ENCODE measurements around the gene MBD5. TPM values are rescaled to one million over a fixed set of nuclear protein-coding genes. Genes with fewer than 3 reads are reported as not detected.

The MBD5 gene
- total and polyA plus RNA-seq, 2 donors (not counting 1 experiment from before 2014, with no cell fraction given) = 10.9 to 69.7 TPM

DNA sequence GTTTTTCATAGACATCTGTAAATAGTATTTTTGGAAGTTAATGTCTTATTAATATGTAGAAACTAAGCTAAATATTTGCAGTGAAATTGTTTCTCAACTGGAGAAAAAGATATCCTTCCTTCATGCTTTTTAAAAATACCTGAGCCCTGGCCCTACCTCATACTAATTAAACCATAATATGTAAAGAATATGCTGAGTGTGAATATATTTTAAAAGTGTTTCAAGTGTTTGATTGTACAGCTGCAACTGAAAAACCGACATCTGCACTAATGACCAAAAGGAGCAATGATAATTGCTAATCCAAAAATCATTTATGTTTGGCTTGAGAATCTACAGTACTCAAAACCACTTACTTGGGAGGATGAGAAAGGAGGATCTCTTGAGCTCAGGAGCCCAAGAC, 156.7 kb downstream of the MBD5 start:
- no peak overlapping the region for H3K9ac ChIP-seq (ENCODE audit: low read length)
- H4K20me1 ChIP-seq (ENCODE audit: control insufficient read depth, insufficient read depth, low read length, poor library complexity, severe bottlenecking) = no peaks in the 10 kb centered on the region
- intact Hi-C loops (cut with micrococcal nuclease) = no loop called here
- no peaks in the 10 kb centered on the region for H3K4me1 Mint-ChIP-seq
- H3K36me3 ChIP-seq (replicated peaks in 1 of 2; ENCODE audit: control extremely low read depth in 1 of 2, control insufficient read depth in 1 of 2, extremely low read depth in 1 of 2, insufficient read depth in 2 of 2, low read length in 1 of 2) = peaks cover 4 to 7% of the 10 kb centered on the region in 2 experiments
- H2AFZ ChIP-seq (ENCODE audit: insufficient read depth, low read depth, low read length, poor library complexity, severe bottlenecking) = no peak overlapping the region
- no CpG with 5 or more reads among the region's 1 CpG for WGBS (ENCODE audit: insufficient coverage)
- H3K4me3 Mint-ChIP-seq = no peak overlapping the region
- TF ChIP-seq CTCF (IDR thresholded peaks at IDR 0.05) (no peak), EZH2 (IDR thresholded peaks at IDR 0.05; ENCODE audit: borderline replicate concordance, insufficient read depth, low read depth, low read length, poor library complexity, severe bottlenecking) (no peak)
- DNase-seq (no peak), ATAC-seq (ENCODE audit: low read depth) (no peak)
- no peak overlapping the region for H3K27ac ChIP-seq (ENCODE audit: low read length in 2 of 2)
- no peaks in the 10 kb centered on the region for H3K9me3 Mint-ChIP-seq (ENCODE audit: insufficient read depth)
- H3K79me2 ChIP-seq (ENCODE audit: control insufficient read depth, insufficient read depth, low read length) = no peaks in the 10 kb centered on the region
- no peak overlapping the region for H3K4me3 ChIP-seq (ENCODE audit: control extremely low read depth in 1 of 5, extremely low read depth in 1 of 5, insufficient read depth in 1 of 5, low read depth in 2 of 5, low read length in 4 of 5)
- H3K4me1 ChIP-seq (ENCODE audit: control insufficient read depth in 2 of 2, insufficient read depth in 2 of 2, low read length in 2 of 2) = no peaks in the 10 kb centered on the region
- no peak overlapping the region for H3K27ac Mint-ChIP-seq
- no peak overlapping the region for H3K4me2 ChIP-seq (replicated peaks; ENCODE audit: low read depth, low read length, poor library complexity, severe bottlenecking)
- ChIA-PET CTCF (no interaction called here), POLR2A (no interaction called here)
- peaks cover 0 to 3% (median 0%) of the 10 kb centered on the region in 3 donors for H3K9me3 ChIP-seq (ENCODE audit: control extremely low read depth in 1 of 3, control insufficient read depth in 2 of 3, insufficient read depth in 1 of 3, low read length in 2 of 3)
- no peaks in the 10 kb centered on the region for H3K27me3 ChIP-seq (replicated peaks in 1 of 4; ENCODE audit: control extremely low read depth in 1 of 4, control insufficient read depth in 3 of 4, insufficient read depth in 4 of 4, low read length in 3 of 4)
- no peaks in the 10 kb centered on the region for H3K27me3 Mint-ChIP-seq

DNA sequence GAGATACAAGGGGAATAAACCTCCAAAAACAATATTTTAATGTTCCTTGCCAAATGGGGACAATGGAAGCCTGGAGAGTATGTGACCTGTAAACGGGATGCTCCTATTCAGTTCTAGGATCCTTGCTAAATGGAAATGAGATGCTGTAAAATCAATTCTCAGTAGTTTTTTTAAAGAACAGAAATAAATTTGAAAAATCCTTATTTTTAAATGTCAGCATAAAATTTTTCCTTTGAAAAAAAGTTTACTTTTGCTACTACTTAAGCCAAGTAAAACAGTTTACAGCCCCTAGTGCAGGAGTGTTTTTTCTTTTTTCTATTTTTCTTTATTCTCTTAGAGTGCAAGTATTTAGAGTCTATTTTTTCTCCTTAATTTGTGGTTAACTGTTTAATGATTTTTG, 158.8 kb downstream of the MBD5 start:
- no peaks in the 10 kb centered on the region for H3K4me1 ChIP-seq (ENCODE audit: control insufficient read depth in 2 of 2, insufficient read depth in 2 of 2, low read length in 2 of 2)
- H3K4me2 ChIP-seq (replicated peaks; ENCODE audit: low read depth, low read length, poor library complexity, severe bottlenecking) = no peak overlapping the region
- H3K9ac ChIP-seq (ENCODE audit: low read length) = no peak overlapping the region
- H3K4me3 ChIP-seq (ENCODE audit: control extremely low read depth in 1 of 5, extremely low read depth in 1 of 5, insufficient read depth in 1 of 5, low read depth in 2 of 5, low read length in 4 of 5) = no peak overlapping the region
- no peaks in the 10 kb centered on the region for H3K9me3 ChIP-seq (ENCODE audit: control extremely low read depth in 1 of 3, control insufficient read depth in 2 of 3, insufficient read depth in 1 of 3, low read length in 2 of 3)
- CTCF ChIA-PET = no interaction called here
- H3K27me3 Mint-ChIP-seq = no peaks in the 10 kb centered on the region
- POLR2A ChIA-PET = no interaction called here
- H4K20me1 ChIP-seq (ENCODE audit: control insufficient read depth, insufficient read depth, low read length, poor library complexity, severe bottlenecking) = no peaks in the 10 kb centered on the region
- no peaks in the 10 kb centered on the region for H3K79me2 ChIP-seq (ENCODE audit: control insufficient read depth, insufficient read depth, low read length)
- ATAC-seq (ENCODE audit: low read depth) (no peak), DNase-seq (no peak)
- H3K9me3 Mint-ChIP-seq (ENCODE audit: insufficient read depth) = no peaks in the 10 kb centered on the region
- peaks cover 6 to 11% of the 10 kb centered on the region in 2 experiments for H3K36me3 ChIP-seq (replicated peaks in 1 of 2; ENCODE audit: control extremely low read depth in 1 of 2, control insufficient read depth in 1 of 2, extremely low read depth in 1 of 2, insufficient read depth in 2 of 2, low read length in 1 of 2)
- intact Hi-C loops (cut with micrococcal nuclease) = no loop called here
- no CpG with 5 or more reads among the region's 1 CpG for WGBS (ENCODE audit: insufficient coverage)
- H3K4me3 Mint-ChIP-seq = no peak overlapping the region
- no peaks in the 10 kb centered on the region for H3K4me1 Mint-ChIP-seq
- H3K27ac Mint-ChIP-seq = no peak overlapping the region
- H3K27ac ChIP-seq (ENCODE audit: low read length in 2 of 2) = no peak overlapping the region
- TF ChIP-seq EZH2 (IDR thresholded peaks at IDR 0.05; ENCODE audit: borderline replicate concordance, insufficient read depth, low read depth, low read length, poor library complexity, severe bottlenecking) (no peak), CTCF (IDR thresholded peaks at IDR 0.05) (no peak)
- no peak overlapping the region for H2AFZ ChIP-seq (ENCODE audit: insufficient read depth, low read depth, low read length, poor library complexity, severe bottlenecking)
- H3K27me3 ChIP-seq (replicated peaks in 1 of 4; ENCODE audit: control extremely low read depth in 1 of 4, control insufficient read depth in 3 of 4, insufficient read depth in 4 of 4, low read length in 3 of 4) = no peaks in the 10 kb centered on the region
